Duodenal mucosa (tissue), 2 donors: ENCODE measurements around the gene PLBD2.

Source experiments
- H3K27ac ChIP-seq: one replicate; pipeline ENCODE4 v1.7.0; 2013; ENCODE audit warnings: low read depth, low read length
- H3K27me3 ChIP-seq, 2 donors: one replicate each; pipeline ENCODE4 v1.7.0; 2013; ENCODE audit warnings: low read length in 2 of 2, control low read depth in 1 of 2; ENCODE audit not compliant: insufficient read depth in 2 of 2, control insufficient read depth in 1 of 2
- H3K36me3 ChIP-seq, 2 donors: one replicate each; pipeline ENCODE4 v1.7.0; 2013; ENCODE audit warnings: low read length in 2 of 2, control low read depth in 1 of 2; ENCODE audit not compliant: insufficient read depth in 2 of 2, control insufficient read depth in 1 of 2
- H3K4me1 ChIP-seq, 2 donors: one replicate each; pipeline ENCODE4 v1.7.0; 2013; ENCODE audit warnings: low read length in 2 of 2, control low read depth in 1 of 2; ENCODE audit not compliant: insufficient read depth in 2 of 2, control insufficient read depth in 1 of 2
- H3K4me3 ChIP-seq, 2 donors: one replicate each; pipeline ENCODE4 v1.7.0; 2013; ENCODE audit warnings: low read length in 2 of 2, low read depth in 1 of 2
- H3K9ac ChIP-seq, 2 donors: one replicate each; pipeline ENCODE4 v1.7.0; 2013; ENCODE audit warnings: low read length in 2 of 2, low read depth in 1 of 2
- H3K9me3 ChIP-seq, 2 donors: one replicate each; pipeline ENCODE4 v1.7.0; 2013; ENCODE audit warnings: low read length in 2 of 2, control low read depth in 1 of 2; ENCODE audit not compliant: control insufficient read depth in 1 of 2

Gene PLBD2

DNA sequence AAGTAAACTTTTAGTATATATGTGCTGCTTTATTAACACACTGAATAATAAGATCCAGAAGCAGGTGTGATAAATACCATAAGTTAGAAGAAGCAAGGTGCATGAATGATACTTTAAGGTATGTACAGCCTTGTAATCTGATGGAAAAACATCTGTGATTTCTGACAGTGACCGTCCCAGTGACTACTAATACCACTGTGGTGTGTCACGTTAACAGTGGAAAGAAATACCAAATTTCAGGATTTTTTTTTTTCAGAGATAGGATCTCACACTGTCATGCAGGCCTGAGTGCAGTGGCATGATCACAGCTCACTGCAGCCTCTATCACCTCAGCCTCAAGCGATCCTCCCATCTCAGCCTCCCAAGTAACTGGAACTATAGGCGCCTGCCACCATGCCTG, 23.8 kb downstream of the PLBD2 start:
- Histone ChIP-seq H3K9me3 (no peaks in the 10 kb centered on the region), H3K36me3 (peaks cover 11 to 24% of the 10 kb centered on the region in 2 donors), H3K9ac (no peak overlapping the region), H3K4me3 (no peak overlapping the region), H3K27ac (no peak overlapping the region), H3K27me3 (no peaks in the 10 kb centered on the region), H3K4me1 (no peaks in the 10 kb centered on the region)

DNA sequence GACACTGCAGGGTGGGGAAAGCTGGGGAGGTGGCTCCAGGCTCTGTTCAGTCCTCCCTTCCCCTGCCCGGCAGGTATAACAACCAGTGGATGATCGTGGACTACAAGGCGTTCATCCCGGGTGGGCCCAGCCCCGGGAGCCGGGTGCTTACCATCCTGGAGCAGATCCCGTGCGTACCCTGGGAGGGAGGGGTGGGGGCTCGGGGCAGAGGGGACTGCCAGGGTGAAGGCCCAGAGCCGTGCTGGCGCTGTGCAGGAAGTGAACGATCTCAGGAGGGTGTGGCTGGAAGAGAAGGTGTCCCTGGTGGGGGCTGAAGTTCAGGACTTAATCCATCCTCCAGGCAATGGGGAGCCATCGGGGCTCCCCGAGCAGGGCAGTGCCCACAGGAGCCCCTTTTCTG, 26.4 kb downstream of the PLBD2 start:
- Histone ChIP-seq H3K9ac (no peak overlapping the region), H3K36me3 (peaks cover 11 to 28% of the 10 kb centered on the region in 2 donors), H3K27me3 (no peaks in the 10 kb centered on the region)

DNA sequence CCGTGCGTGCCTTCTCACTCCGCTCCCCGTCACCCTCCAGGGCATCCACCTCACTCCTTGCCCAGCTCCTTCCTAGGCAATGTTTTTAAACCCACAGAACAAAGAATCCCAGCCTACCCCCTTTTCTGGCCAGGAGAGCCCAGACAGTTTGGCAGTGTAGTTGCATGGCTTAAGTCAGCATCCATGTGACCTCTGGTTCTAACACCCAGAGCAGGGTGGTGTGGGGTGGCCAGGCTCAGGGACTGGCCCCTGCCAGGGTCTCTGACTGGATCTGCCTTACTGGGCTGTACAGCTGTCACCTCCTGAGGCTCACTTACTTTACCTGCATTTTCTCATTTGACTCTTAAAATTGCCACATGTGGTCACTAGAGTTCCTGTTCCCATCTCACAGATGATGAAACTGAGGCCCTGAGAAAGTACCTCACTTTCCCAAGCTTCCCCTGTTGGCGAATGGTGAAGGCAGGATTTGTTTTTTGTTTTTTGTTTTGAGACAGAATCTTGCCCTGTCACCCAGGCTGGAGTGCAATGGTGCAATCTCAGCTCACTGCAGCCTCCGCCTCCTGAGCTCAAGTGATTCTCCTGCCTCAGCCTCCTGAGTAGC, 27.0 kb downstream of the PLBD2 start:
- Histone ChIP-seq H3K27ac (no peak overlapping the region), H3K4me1 (no peaks in the 10 kb centered on the region), H3K9me3 (no peaks in the 10 kb centered on the region), H3K4me3 (no peak overlapping the region), H3K36me3 (peaks cover 11 to 31% of the 10 kb centered on the region in 2 donors), H3K27me3 (no peaks in the 10 kb centered on the region), H3K9ac (no peak overlapping the region)

More for the DNA sequence above, 26.4 kb downstream of the PLBD2 start:
- H3K4me3 ChIP-seq, result no peak overlapping the region
- H3K4me1 ChIP-seq, result no peaks in the 10 kb centered on the region
- no peaks in the 10 kb centered on the region for H3K9me3 ChIP-seq
- H3K27ac ChIP-seq, result no peak overlapping the region

DNA sequence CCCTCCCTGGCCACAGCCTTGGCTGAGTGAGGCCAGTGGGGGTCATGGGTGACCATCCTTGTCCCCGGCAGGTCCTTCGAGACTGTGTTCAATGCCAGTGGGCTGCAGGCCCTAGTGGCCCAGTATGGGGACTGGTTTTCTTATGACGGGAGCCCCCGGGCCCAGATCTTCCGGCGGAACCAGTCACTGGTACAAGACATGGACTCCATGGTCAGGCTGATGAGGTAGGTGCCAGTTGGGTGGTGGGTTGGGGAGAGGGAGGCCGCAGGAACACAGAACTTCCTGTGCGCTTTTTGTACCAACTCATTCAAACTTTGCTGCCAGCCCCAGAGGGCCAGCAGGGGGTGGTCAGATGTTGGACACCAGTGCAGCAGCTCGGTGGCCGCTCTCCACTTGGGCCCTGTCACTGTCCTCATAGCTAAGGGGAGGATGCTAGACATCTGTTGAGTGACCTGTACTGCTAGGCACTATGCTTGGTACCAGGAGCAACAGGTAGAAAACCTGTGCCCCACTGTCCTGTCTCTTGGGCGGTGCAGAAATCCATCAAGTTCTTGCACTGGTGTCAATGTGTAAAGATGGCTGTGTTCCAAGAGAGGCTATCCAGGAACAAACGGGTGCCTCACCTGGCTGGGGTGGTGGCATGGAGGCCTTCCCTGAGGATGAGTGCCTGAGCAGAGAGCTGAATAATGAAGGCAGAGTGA, 28.6 kb downstream of the PLBD2 start:
- Histone ChIP-seq H3K36me3 (peaks cover 5 to 31% of the 10 kb centered on the region in 2 donors), H3K27ac (no peak overlapping the region), H3K9me3 (no peaks in the 10 kb centered on the region), H3K4me3 (no peak overlapping the region), H3K27me3 (no peaks in the 10 kb centered on the region), H3K4me1 (no peaks in the 10 kb centered on the region), H3K9ac (no peak overlapping the region)

DNA sequence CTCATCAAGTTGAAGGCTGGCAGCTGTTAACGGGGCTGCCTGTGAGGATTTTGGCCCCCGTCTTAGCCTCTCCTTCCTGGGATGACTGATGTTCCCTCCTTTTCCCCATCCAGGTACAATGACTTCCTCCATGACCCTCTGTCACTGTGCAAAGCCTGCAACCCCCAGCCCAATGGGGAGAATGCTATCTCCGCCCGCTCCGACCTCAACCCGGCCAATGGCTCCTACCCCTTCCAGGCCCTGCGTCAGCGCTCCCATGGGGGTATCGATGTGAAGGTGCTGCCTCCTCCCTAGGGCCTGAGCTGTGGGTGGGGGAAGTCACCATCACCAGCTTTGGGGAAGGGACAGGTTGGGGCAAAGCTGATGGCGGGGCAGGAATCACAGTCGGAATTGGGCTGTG, 29.2 kb downstream of the PLBD2 start:
- Histone ChIP-seq H3K4me1 (no peaks in the 10 kb centered on the region), H3K27ac (no peak overlapping the region), H3K9me3 (no peaks in the 10 kb centered on the region), H3K9ac (no peak overlapping the region), H3K4me3 (no peak overlapping the region), H3K36me3 (peaks cover 5 to 31% of the 10 kb centered on the region in 2 donors), H3K27me3 (no peaks in the 10 kb centered on the region)

DNA sequence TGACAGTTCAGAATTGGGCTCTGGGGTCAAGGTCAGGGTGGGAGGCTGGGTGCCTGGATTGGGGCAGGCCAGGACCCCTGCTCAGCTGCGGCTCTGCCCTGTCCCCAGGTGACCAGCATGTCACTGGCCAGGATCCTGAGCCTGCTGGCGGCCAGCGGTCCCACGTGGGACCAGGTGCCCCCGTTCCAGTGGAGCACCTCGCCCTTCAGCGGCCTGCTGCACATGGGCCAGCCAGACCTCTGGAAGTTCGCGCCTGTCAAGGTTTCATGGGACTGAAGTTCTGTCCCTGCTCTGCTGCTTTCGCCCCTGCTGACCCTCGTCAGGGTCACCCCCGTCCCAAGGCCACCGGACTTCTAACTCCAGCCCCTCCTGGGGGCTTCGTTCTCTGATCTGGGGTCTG, 30.0 kb downstream of the PLBD2 start:
- Histone ChIP-seq H3K4me3 (no peak overlapping the region), H3K27me3 (no peaks in the 10 kb centered on the region), H3K27ac (no peak overlapping the region), H3K36me3 (peaks cover 5 to 31% of the 10 kb centered on the region in 2 donors), H3K4me1 (no peaks in the 10 kb centered on the region), H3K9me3 (no peaks in the 10 kb centered on the region), H3K9ac (no peak overlapping the region)

DNA sequence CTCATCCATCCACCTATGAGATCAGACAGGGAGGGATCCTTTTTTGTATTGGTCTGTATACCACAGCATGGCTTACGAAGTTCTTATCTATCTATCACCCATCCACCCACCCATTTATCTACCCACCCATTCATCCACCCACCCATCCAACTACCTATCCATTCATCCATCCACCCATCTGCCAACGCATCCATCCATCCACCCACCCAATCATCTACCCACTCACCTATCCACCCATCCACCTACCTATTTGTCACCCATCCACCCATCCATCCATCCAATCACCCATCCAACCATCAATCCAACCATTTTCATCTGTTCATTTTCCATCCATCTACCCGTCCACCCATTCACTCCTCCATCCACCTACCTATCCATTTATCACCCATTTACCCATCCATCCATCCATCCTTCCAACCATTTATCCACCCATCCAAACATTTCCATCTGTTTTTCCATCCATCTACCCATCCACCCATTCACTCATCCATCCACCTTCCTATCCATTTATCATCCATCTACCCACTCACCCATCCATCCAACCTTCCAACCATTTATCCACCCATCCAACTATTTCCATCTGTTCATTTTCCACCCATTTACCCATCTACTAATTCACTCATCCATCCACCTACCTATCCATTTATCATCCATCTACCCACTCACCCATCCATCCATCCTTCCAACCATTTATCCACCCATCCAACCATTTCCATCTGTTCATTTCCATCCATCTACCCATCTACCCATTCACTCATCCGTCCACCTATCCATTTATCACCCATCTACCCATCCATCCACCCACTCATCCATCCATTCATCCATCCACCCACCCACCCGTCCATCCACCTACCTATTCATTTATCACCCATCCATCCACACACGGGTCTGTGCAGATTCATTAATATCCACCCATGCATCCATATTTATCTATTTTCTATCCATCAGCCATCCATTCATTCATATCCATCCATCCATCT, 32.0 kb downstream of the PLBD2 start:
- Histone ChIP-seq H3K27ac (no peak overlapping the region), H3K4me1 (no peaks in the 10 kb centered on the region), H3K9ac (no peak overlapping the region), H3K27me3 (no peaks in the 10 kb centered on the region), H3K36me3 (peaks cover 0 to 19% of the 10 kb centered on the region in 2 donors), H3K9me3 (no peaks in the 10 kb centered on the region), H3K4me3 (no peak overlapping the region)

DNA sequence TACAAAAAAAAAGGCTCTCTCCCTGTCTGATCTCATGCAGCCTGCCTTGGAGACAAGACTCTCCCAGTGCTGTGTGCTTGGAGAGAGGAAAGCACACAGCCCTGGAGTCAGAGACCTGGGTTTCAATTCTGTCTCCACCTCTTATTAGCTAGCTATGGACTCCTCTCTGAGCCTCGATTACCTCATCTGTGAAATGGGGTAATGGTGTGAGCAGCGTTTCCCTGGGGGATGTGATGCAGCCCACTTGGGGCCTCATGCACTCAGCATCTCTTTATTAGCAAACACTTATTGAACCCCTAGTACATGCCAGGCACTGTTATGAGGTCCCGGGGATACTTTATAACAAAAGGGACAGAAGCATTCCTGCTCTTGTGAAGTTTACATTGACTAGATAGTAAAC, 32.8 kb downstream of the PLBD2 start:
- Histone ChIP-seq H3K4me1 (no peaks in the 10 kb centered on the region), H3K9me3 (no peaks in the 10 kb centered on the region), H3K36me3 (peaks cover 0 to 18% of the 10 kb centered on the region in 2 donors), H3K27me3 (no peaks in the 10 kb centered on the region), H3K4me3 (no peak overlapping the region), H3K9ac (no peak overlapping the region), H3K27ac (no peak overlapping the region)

DNA sequence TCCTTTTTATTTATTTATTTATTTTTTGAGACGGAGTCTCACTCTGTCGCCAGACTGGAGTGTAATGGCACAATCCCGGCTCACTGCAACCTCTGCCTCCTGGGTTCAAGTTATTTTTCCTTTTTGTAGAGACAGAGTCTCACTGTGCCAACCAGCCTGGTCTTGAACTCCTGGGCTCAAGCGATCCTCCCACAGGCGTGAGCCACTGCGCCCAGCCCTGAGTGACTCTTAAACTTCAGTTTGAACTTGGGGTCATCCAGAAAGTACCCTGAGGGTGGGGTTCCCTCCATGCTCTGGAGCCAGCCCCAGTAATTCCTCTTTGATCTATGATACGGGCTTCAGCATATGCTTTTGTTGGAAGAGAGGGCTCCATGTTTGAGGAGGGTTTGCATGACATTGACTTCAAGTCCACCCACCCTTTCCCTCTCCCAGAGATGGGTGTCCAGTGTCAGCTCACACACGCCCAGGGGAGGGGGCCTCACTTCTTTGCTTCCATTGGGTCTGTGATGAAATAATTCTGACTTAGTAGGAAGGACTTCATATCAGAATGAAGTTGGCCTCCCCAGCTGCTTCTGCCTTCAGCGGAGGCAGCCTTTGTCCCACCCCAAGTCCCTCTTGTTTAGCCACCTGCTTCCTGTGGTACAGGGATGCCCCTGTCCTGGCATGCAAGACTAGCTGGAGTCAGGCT, 33.4 kb downstream of the PLBD2 start:
- Histone ChIP-seq H3K9ac (no peak overlapping the region), H3K36me3 (peaks cover 0 to 18% of the 10 kb centered on the region in 2 donors), H3K9me3 (no peaks in the 10 kb centered on the region), H3K27me3 (no peaks in the 10 kb centered on the region), H3K27ac (no peak overlapping the region), H3K4me3 (no peak overlapping the region), H3K4me1 (no peaks in the 10 kb centered on the region)
